Measurements from ENCODE around the gene CBL.

The CBL gene

DNA sequence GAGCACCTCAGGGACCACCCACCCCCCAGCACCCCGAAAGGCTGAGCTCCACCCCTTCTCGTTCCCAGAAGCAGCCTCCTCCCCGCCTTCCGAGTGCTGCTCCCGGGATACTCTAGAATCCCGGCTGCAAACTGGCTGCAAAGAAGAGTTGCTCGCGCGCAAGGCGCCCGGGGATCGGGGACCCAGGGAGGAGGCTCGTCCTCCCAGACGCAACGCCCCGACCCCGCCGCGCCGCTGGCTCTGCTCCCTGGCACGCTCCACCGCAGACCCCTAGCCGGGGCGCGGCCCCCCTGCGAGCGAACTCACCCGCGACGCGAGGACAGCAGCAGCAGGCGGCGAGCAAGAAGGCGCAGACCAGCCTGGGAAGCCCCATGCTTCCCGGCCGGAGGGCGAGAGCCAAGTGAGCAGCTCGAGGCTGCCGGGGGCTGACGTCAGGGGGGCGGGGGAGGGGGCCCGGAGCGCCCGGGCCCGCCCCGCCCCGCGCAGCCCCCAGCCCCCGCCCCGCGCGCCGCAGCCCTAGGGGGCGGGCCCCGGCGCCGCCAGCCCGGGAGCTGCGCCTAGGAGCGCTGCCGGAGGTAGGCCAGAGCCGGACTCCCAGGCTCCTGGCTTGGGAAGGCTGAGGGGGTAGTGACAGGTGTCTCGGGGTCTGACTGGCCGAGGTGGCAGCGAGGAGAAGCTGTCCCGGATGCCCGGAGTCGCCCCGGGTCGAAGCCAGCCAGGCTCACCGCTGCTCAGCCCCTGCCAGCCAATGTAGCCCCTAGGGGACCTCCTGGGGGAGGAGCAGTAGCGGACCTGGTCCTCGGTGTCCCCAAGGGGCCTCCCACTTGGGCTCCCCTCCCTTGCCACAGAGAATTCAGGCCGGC lies 110.8 kb downstream of the CBL start, which contains the start of gene MCAM:
MCAM (minus strand) TSS at position 402 of the 863 bp plus-strand sequence; CDS start at position 373, 29 bp downstream.
- ChIA-PET POLR2A (interaction anchor here (0.5 to 1.1 kb wide), 4 partner anchors 8 to 210 kb away, joined by 3 to 6 read pairs (median 3); partner anchors contain the start of gene C2CD2L), CTCF (interaction anchor here (0.6 to 6.1 kb wide), 12 partner anchors 8 to 158 kb away, joined by 3 to 41 read pairs (median 3); partner anchors contain the start of gene CBL)
- DNase-seq (ENCODE audit: low read depth, low spot score), result no peak
- TF ChIP-seq, protein P1, sequence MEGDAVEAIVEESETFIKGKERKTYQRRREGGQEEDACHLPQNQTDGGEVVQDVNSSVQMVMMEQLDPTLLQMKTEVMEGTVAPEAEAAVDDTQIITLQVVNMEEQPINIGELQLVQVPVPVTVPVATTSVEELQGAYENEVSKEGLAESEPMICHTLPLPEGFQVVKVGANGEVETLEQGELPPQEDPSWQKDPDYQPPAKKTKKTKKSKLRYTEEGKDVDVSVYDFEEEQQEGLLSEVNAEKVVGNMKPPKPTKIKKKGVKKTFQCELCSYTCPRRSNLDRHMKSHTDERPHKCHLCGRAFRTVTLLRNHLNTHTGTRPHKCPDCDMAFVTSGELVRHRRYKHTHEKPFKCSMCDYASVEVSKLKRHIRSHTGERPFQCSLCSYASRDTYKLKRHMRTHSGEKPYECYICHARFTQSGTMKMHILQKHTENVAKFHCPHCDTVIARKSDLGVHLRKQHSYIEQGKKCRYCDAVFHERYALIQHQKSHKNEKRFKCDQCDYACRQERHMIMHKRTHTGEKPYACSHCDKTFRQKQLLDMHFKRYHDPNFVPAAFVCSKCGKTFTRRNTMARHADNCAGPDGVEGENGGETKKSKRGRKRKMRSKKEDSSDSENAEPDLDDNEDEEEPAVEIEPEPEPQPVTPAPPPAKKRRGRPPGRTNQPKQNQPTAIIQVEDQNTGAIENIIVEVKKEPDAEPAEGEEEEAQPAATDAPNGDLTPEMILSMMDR (IDR thresholded peaks at IDR 0.05; ENCODE audit: insufficient read depth, low read length, missing control alignments), result no peak
- peak within 1 kb of the TSS; percentile 73 for H3K4me3 ChIP-seq (ENCODE audit: low read depth, low read length)

- peak overlapping the region; percentile 73 for H3K4me3 ChIP-seq (ENCODE audit: low read depth, low read length)
- TF ChIP-seq, protein P1 (IDR thresholded peaks at IDR 0.05; ENCODE audit: insufficient read depth, low read length, missing control alignments), result no peak
- no peak for DNase-seq (ENCODE audit: low read depth, low spot score)
- ChIA-PET POLR2A (interaction anchor here (0.5 to 1.1 kb wide), 3 partner anchors 9 to 149 kb away, joined by 3 to 6 read pairs (median 3); no protein-coding TSS in a partner anchor), CTCF (interaction anchor here (0.6 to 6.1 kb wide), 6 partner anchors 14 to 121 kb away, joined by 3 to 41 read pairs (median 3); partner anchors contain the start of gene CBL)
Measured at GRCh38 chr11:119317592-119318239, 111.6 kb downstream of the CBL start.

DNA sequence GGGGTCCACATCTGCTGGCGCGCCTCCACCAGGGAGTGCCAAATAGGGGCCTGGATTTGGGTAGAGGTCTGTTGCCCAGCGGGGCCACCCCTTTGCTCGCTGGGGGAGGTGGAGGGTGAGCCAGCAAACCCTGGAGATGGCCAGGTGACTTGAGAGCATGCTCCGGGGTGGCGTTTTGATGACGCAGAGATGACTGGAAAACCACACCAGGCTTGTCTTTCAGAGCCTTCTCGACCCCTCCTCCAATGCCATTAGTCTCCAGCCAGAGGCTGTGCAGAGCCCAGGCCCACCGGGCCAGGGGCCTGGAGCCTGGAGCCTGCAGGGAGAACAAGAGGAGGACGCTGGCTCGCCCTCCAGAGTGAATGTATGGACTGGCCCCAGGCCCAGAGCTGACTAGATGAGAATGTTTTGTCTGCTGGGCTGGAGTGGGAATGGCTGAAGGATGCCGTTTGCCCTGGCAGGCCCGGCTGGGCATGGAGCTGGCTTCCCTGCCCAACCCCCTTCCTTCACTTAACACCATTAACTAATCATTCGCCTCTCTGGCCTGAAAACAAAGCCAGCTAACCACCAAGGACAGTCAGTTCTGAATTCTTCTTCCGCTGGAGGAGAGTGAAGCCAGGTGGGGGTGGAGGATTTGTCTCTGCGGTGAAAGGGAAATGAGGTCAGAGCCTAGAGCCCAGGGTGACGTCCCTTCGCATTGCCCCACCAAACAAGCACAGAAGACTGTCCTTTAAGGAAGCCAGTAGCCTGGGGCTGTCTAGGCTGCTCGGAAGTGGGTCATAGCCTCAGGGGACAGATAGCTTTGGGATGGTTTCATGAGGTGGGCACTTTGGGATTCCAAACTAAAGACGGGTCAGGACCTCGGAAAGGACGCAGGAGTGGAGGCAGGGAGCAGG lies 112.3 kb downstream of the CBL start:
- no peak for DNase-seq (ENCODE audit: low read depth, low spot score)
- no peak overlapping the region for H3K4me3 ChIP-seq (ENCODE audit: low read depth, low read length)
- POLR2A ChIA-PET, result interaction anchor here (1.0 kb wide), 1 partner anchor 197 kb away, joined by 4 read pairs; the partner anchor contains the start of gene HINFP
- TF ChIP-seq, protein P1 (IDR thresholded peaks at IDR 0.05; ENCODE audit: insufficient read depth, low read length, missing control alignments), result no peak
- CTCF ChIA-PET, result interaction anchor here (0.6 to 6.1 kb wide), 13 partner anchors 10 to 174 kb away, joined by 3 to 41 read pairs (median 5); partner anchors contain the start of genes C1QTNF5, CBL and USP2

DNA sequence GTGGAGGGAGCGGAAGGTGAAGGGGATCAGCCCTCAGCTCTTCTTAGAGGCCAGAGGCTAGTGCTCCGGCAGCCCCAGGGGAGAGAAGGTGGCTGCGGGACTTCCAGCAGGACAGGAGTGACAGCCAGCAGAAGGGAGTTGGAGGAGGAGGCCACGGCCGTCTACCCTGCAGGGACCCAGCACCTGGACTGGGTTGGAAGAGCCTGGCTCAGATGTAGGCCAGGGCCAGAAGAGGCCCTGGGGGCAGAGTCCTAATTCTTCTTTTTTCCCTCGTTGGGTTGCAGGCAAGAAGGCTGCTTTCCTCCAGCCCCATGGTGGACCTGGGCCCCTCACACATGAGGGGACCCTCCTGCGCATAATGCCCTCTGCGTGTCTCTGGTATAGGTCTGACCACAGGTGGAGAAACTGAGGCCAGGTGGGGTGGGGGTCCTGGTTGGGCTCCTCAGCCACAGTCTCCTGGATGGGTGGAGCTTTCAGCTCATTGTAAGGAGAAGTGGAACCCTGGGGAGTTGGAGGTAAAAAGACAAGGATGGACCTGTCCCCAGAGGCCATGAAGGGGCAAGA lies 113.1 kb downstream of the CBL start:
- POLR2A ChIA-PET, result interaction anchor here (1.0 kb wide), 1 partner anchor 198 kb away, joined by 4 read pairs; the partner anchor contains the start of gene HINFP
- H3K4me3 ChIP-seq (ENCODE audit: low read depth, low read length), result no peak overlapping the region
- DNase-seq (ENCODE audit: low read depth, low spot score), result no peak
- CTCF ChIA-PET, result interaction anchor here (0.8 to 6.1 kb wide), 11 partner anchors 11 to 175 kb away, joined by 3 to 41 read pairs (median 6); partner anchors contain the start of genes C1QTNF5, CBL and USP2
- TF ChIP-seq, protein P1 (IDR thresholded peaks at IDR 0.05; ENCODE audit: insufficient read depth, low read length, missing control alignments), result no peak

GRCh38 chr11:119319700-119320239 lies 113.6 kb downstream of the CBL start:
- TF ChIP-seq, protein P1 (IDR thresholded peaks at IDR 0.05; ENCODE audit: insufficient read depth, low read length, missing control alignments), result no peak
- CTCF ChIA-PET, result interaction anchor here (0.8 to 6.1 kb wide), 8 partner anchors 12 to 155 kb away, joined by 3 to 41 read pairs (median 7); partner anchors contain the start of genes CBL and USP2
- POLR2A ChIA-PET, result interaction anchor here (0.6 to 0.9 kb wide), 2 partner anchors 18 to 113 kb away, joined by 3 read pairs; partner anchors contain the start of gene CBL
- no peak for DNase-seq (ENCODE audit: low read depth, low spot score)
- no peak overlapping the region for H3K4me3 ChIP-seq (ENCODE audit: low read depth, low read length)
